ENCODE measurements around the gene DYNLT4. TPM values are rescaled to one million over a fixed set of nuclear protein-coding genes. Genes with fewer than 3 reads are reported as not detected.

The DYNLT4 gene
- total and polyA plus RNA-seq, 2 of the 8 experiments (the other 6 are each of a cell fraction or from before 2014, with no cell fraction given), result 0.29 TPM; not detected in 1

GRCh38 chr1:44775078-44775929 is 31.8 kb downstream of the DYNLT4 start, which contains the start of gene RPS8 (continued):
- 0 out of 4 replicates have a peak, but pooled peaks of 1 of the 2 experiments have one; percentile 3 for TF ChIP-seq RAD21 (IDR thresholded peaks at IDR 0.05 in 1 of 2, conservative IDR thresholded peaks at IDR 0.05 in 1 of 2; ENCODE audit: low read depth in 2 of 2, low read length in 2 of 2)
- TF ChIP-seq SIX5 (IDR thresholded peaks at IDR 0.05; ENCODE audit: low read depth, low read length), result no peak
- peak in 1 of 2 experiments; percentile 90; a peak in 1 of 4 replicates for TF ChIP-seq HDAC2 (IDR thresholded peaks at IDR 0.05; ENCODE audit: borderline replicate concordance in 1 of 2, low read depth in 2 of 2, low read length in 2 of 2)
- no peak for TF ChIP-seq CHD7 (IDR thresholded peaks at IDR 0.05; ENCODE audit: insufficient replicate concordance, low read length)
- TF ChIP-seq RFX5 (IDR thresholded peaks at IDR 0.05; ENCODE audit: borderline replicate concordance, low read depth, low read length), result no peak
- TF ChIP-seq SIN3A (conservative IDR thresholded peaks at IDR 0.05 in 1 of 2, IDR thresholded peaks at IDR 0.05 in 1 of 2; ENCODE audit: low read depth in 1 of 2, low read length in 2 of 2), result peak in 1 of 2 experiments; percentile 91; a peak in 2 of 4 replicates
